Panc1 (cell line): ENCODE measurements around the gene SCN2B. TPM values are rescaled to one million over a fixed set of nuclear protein-coding genes. Genes with fewer than 3 reads are reported as not detected.

ENCODE experiments used
- ATAC-seq: fragments of 200-7000 bp; cut with Tn5 transposase; 2 replicates; pipeline ENCODE4 v1.9.1; 2020; ENCODE audit warnings: mild to moderate bottlenecking, moderate library complexity
- BruUV-seq: library from RNA; stranded (reverse); fragments of 400-500 nt; replicated peaks from 2 replicates; lab custom pipeline; 2021; lab: Mats Ljungman, UMichigan
- CTCF ChIA-PET: fragments of 300-600 bp; sonication (Branson Sonifier 250); formaldehyde crosslinking; loops from one replicate; lab custom pipeline; 2022; ENCODE audit warnings: antibody characterized with exemption; lab: Charles Lee
- POLR2A ChIA-PET: fragments of 300-600 bp; sonication (Branson Sonifier 250); formaldehyde crosslinking; loops from one replicate; lab custom pipeline; 2022; ENCODE audit warnings: antibody characterized with exemption; lab: Charles Lee
- DNase-seq: peaks from one replicate; pipeline ENCODE4 v3.0.0-alpha.2; 2010; ENCODE audit warnings: low read depth, low spot score
- H3K27ac ChIP-seq: 2 replicates; pipeline ENCODE4 v1.5.1; 2011; ENCODE audit warnings: mild to moderate bottlenecking, low read length, inconsistent platforms
- H3K27me3 ChIP-seq: fragments of 200-500 bp; sonication (Bioruptor generic); 2 replicates; pipeline ENCODE4 v1.6.0; 2014; ENCODE audit warnings: low read length, inconsistent platforms; ENCODE audit not compliant: control insufficient read depth, insufficient read depth
- H3K36me3 ChIP-seq: fragments of 200-500 bp; sonication (Bioruptor generic); 2 replicates; pipeline ENCODE4 v1.5.1; 2014; ENCODE audit warnings: inconsistent platforms, mild to moderate bottlenecking, low read length, moderate library complexity; ENCODE audit not compliant: control insufficient read depth, insufficient read depth
- H3K4me1 ChIP-seq: 2 replicates; pipeline ENCODE4 v1.5.1; 2011; ENCODE audit warnings: inconsistent platforms, mild to moderate bottlenecking, low read length, moderate library complexity; ENCODE audit not compliant: control insufficient read depth, insufficient read depth
- H3K4me3 ChIP-seq, 2 experiments: 2 replicates each; pipeline ENCODE4 v1.5.1; 2011 to 2012; ENCODE audit warnings: low read depth in 2 of 2, low read length in 2 of 2, mild to moderate bottlenecking in 2 of 2, inconsistent platforms in 1 of 2, moderate library complexity in 1 of 2
- H3K9me3 ChIP-seq: fragments of 200-500 bp; sonication (Bioruptor generic); 2 replicates; pipeline ENCODE4 v1.5.1; 2014; ENCODE audit warnings: low read depth, mild to moderate bottlenecking, inconsistent platforms, low read length, moderate library complexity; ENCODE audit not compliant: control insufficient read depth, insufficient read depth
- CTCF ChIP-seq: fragments of 450-650 bp; IDR thresholded peaks from 2 replicates; pipeline ENCODE4 v1.5.1; 2017; ENCODE audit warnings: mild to moderate bottlenecking
- POLR2AphosphoS5 ChIP-seq: IDR thresholded peaks from 2 replicates; pipeline ENCODE4 v1.6.1; 2012; ENCODE audit warnings: mild to moderate bottlenecking, low read depth, low read length, moderate library complexity
- REST ChIP-seq, 2 experiments: IDR thresholded peaks; 2 replicates each; pipeline ENCODE4 v1.6.1; 2011 to 2012; ENCODE audit warnings: low read depth in 2 of 2, control low read depth in 1 of 2, low read length in 1 of 2, mild to moderate bottlenecking in 1 of 2, moderate library complexity in 1 of 2; ENCODE audit not compliant: insufficient read depth in 1 of 2
- SIN3A ChIP-seq: IDR thresholded peaks from 2 replicates; pipeline ENCODE4 v1.6.1; 2012; ENCODE audit warnings: low read depth, mild to moderate bottlenecking, low read length, moderate library complexity, borderline replicate concordance; ENCODE audit not compliant: insufficient read depth
- TCF7L2 ChIP-seq: IDR thresholded peaks from 2 replicates; pipeline ENCODE4 v1.6.1; 2011; ENCODE audit warnings: mild to moderate bottlenecking, low read depth, low read length, inconsistent platforms
- in situ Hi-C: cut with HindIII; loops from 2 replicates; pipeline ENCODE4 v1.10.0; 2016; ENCODE audit warnings: low sequenced_read_pairs, low pct_unique_long_range_greater_than_20kb
- intact Hi-C: fragments of 100-400 bp; cut with micrococcal nuclease; formaldehyde crosslinking; loops from one replicate; pipeline ENCODE4 v1.10.0; 2022; ENCODE audit not compliant: unreplicated experiment
- total RNA-seq: library from RNA; stranded (reverse); gene quantifications from one replicate; pipeline ENCODE4 v1.2.1, GENCODE V29; 2021; ENCODE audit not compliant: unreplicated experiment

The SCN2B gene
- total RNA-seq, 1 experiment from 2014 or later: not detected

- in situ Hi-C loops (no loop called here), intact Hi-C loops (no loop called here)
- Histone ChIP-seq H3K9me3 (no peaks in the 10 kb centered on the region), H3K27ac (no peak overlapping the region), H3K36me3 (no peaks in the 10 kb centered on the region), H3K4me1 (no peaks in the 10 kb centered on the region), H3K4me3 (no peak overlapping the region), H3K27me3 (peaks cover 10% of the 10 kb centered on the region; the same call in 1 of the 2 replicates)
- DNase-seq (no peak), ATAC-seq (peak; percentile 20; the same call in 1 of the 2 replicates)
- no peak for TF ChIP-seq POLR2AphosphoS5
- no peak for TF ChIP-seq REST (IDR thresholded peaks at IDR 0.05; ENCODE audit: insufficient read depth in 1 of 2, low read depth in 2 of 2, low read length in 1 of 2)
- no peak for TF ChIP-seq SIN3A
- TF ChIP-seq TCF7L2: no peak
- TF ChIP-seq CTCF: no peak
- BruUV-seq: no TSS peak
- ChIA-PET CTCF (no interaction called here), POLR2A (no interaction called here)
Measured at GRCh38 chr11:118136801-118137200, 39.6 kb downstream of the SCN2B start.

- Histone ChIP-seq H3K4me1 (no peaks in the 10 kb centered on the region), H3K27ac (no peak overlapping the region), H3K4me3 (no peak overlapping the region), H3K9me3 (no peaks in the 10 kb centered on the region), H3K36me3 (no peaks in the 10 kb centered on the region), H3K27me3 (peaks cover 10% of the 10 kb centered on the region; the same call in 1 of the 2 replicates)
- POLR2A ChIA-PET: no interaction called here
- intact Hi-C loops (no loop called here), in situ Hi-C loops (no loop called here)
- BruUV-seq: no TSS peak
- DNase-seq: no peak
- CTCF ChIA-PET: no interaction called here
- TF ChIP-seq SIN3A: no peak
- TF ChIP-seq TCF7L2: no peak
- TF ChIP-seq CTCF: no peak
- no peak for TF ChIP-seq REST (IDR thresholded peaks at IDR 0.05; ENCODE audit: insufficient read depth in 1 of 2, low read depth in 2 of 2, low read length in 1 of 2)
- TF ChIP-seq POLR2AphosphoS5: no peak
- ATAC-seq: peak; percentile 43; the same call in 1 of the 2 replicates
Measured at GRCh38 chr11:118136341-118136740, 40.1 kb downstream of the SCN2B start.
